ENCODE results near the gene COL23A1. TPM values are rescaled to one million over a fixed set of nuclear protein-coding genes. Genes with fewer than 3 reads are reported as not detected.

The COL23A1 gene
- total RNA-seq, 1 donor from 2014 or later, result 2.9 TPM

- peaks cover 7% of the 10 kb centered on the region for H3K27me3 Mint-ChIP-seq (ENCODE audit: unreplicated experiment)
- DNase-seq, result no peak
- no peak overlapping the region for H3K27ac Mint-ChIP-seq (ENCODE audit: unreplicated experiment)
- no peak for TF ChIP-seq CTCF (IDR thresholded peaks at IDR 0.05; ENCODE audit: partially characterized antibody, unreplicated experiment)
- no peaks in the 10 kb centered on the region for H3K36me3 Mint-ChIP-seq (ENCODE audit: unreplicated experiment)
- H3K9me3 Mint-ChIP-seq (ENCODE audit: unreplicated experiment), result no peaks in the 10 kb centered on the region
- peaks cover 34% of the 10 kb centered on the region for H3K4me1 Mint-ChIP-seq (ENCODE audit: low read depth, unreplicated experiment)
- no peak overlapping the region for H3K4me3 Mint-ChIP-seq (ENCODE audit: unreplicated experiment)
Measured at GRCh38 chr5:178386336-178386931, 203.8 kb downstream of the COL23A1 start.

- Mint-ChIP-seq H3K4me3 (ENCODE audit: unreplicated experiment) (no peak overlapping the region), H3K27ac (ENCODE audit: unreplicated experiment) (no peak overlapping the region), H3K4me1 (ENCODE audit: low read depth, unreplicated experiment) (peaks cover 26% of the 10 kb centered on the region), H3K27me3 (ENCODE audit: unreplicated experiment) (peaks cover 7% of the 10 kb centered on the region), H3K36me3 (ENCODE audit: unreplicated experiment) (no peaks in the 10 kb centered on the region), H3K9me3 (ENCODE audit: unreplicated experiment) (peaks cover under 1% of the 10 kb centered on the region)
- DNase-seq, result no peak
- TF ChIP-seq CTCF (IDR thresholded peaks at IDR 0.05; ENCODE audit: partially characterized antibody, unreplicated experiment), result no peak
Measured at GRCh38 chr5:178385496-178385890, 204.7 kb downstream of the COL23A1 start.

GRCh38 chr5:178384816-178385495 lies 205.2 kb downstream of the COL23A1 start:
- DNase-seq, result no peak
- H3K27me3 Mint-ChIP-seq (ENCODE audit: unreplicated experiment), result peaks cover 6% of the 10 kb centered on the region
- TF ChIP-seq CTCF (IDR thresholded peaks at IDR 0.05; ENCODE audit: partially characterized antibody, unreplicated experiment), result no peak
- no peak overlapping the region for H3K27ac Mint-ChIP-seq (ENCODE audit: unreplicated experiment)
- peaks cover 3% of the 10 kb centered on the region for H3K9me3 Mint-ChIP-seq (ENCODE audit: unreplicated experiment)
- no peak overlapping the region for H3K4me3 Mint-ChIP-seq (ENCODE audit: unreplicated experiment)
- H3K4me1 Mint-ChIP-seq (ENCODE audit: low read depth, unreplicated experiment), result peaks cover 21% of the 10 kb centered on the region
- no peaks in the 10 kb centered on the region for H3K36me3 Mint-ChIP-seq (ENCODE audit: unreplicated experiment)

GRCh38 chr5:178383919-178384815 lies 206.0 kb downstream of the COL23A1 start:
- H3K9me3 Mint-ChIP-seq (ENCODE audit: unreplicated experiment), result peaks cover 3% of the 10 kb centered on the region
- no peak overlapping the region for H3K27ac Mint-ChIP-seq (ENCODE audit: unreplicated experiment)
- TF ChIP-seq CTCF (IDR thresholded peaks at IDR 0.05; ENCODE audit: partially characterized antibody, unreplicated experiment), result no peak
- peak; percentile 14 for DNase-seq
- no peaks in the 10 kb centered on the region for H3K36me3 Mint-ChIP-seq (ENCODE audit: unreplicated experiment)
- H3K4me1 Mint-ChIP-seq (ENCODE audit: low read depth, unreplicated experiment), result peaks cover 13% of the 10 kb centered on the region
- no peak overlapping the region for H3K4me3 Mint-ChIP-seq (ENCODE audit: unreplicated experiment)
- peaks cover 5% of the 10 kb centered on the region for H3K27me3 Mint-ChIP-seq (ENCODE audit: unreplicated experiment)

Measured in glutamatergic neuron (in vitro differentiated cells).